Kidney (tissue), 14 donors: ENCODE measurements around the gene B3GALT6. TPM values are rescaled to one million over a fixed set of nuclear protein-coding genes. Genes with fewer than 3 reads are reported as not detected.

ENCODE experiments used
- DNase-seq, 5 donors: peaks; one replicate each; pipeline ENCODE4 v3.0.0-alpha.2; 2013 to 2020
- FAIRE-seq: peaks from 2 replicates; lab custom pipeline; 2012; peaks lifted over from hg19 to GRCh38; lab: Jason Lieb, UNC
- H3K27ac ChIP-seq, 2 donors: one replicate each; pipeline ENCODE4 v1.7.0; 2013; ENCODE audit warnings: low read depth in 2 of 2, low read length in 2 of 2, inconsistent platforms in 1 of 2
- H3K27me3 ChIP-seq: one replicate; pipeline ENCODE4 v1.7.1; 2013; ENCODE audit warnings: low read length, inconsistent platforms; ENCODE audit not compliant: control insufficient read depth, insufficient read depth
- H3K36me3 ChIP-seq, 3 donors: one replicate each; pipeline versions ENCODE4 v1.7.0 to v1.7.1; 2013; ENCODE audit warnings: low read length in 3 of 3, control low read depth in 1 of 3, inconsistent platforms in 1 of 3; ENCODE audit not compliant: insufficient read depth in 3 of 3, control insufficient read depth in 2 of 3
- H3K4me1 ChIP-seq, 3 donors: one replicate each; pipeline versions ENCODE4 v1.7.0 to v1.7.1; 2013; ENCODE audit warnings: low read length in 3 of 3, inconsistent platforms in 1 of 3, low read depth in 1 of 3; ENCODE audit not compliant: control insufficient read depth in 2 of 3, insufficient read depth in 2 of 3
- H3K4me3 ChIP-seq, 3 donors: one replicate each; pipeline versions ENCODE4 v1.7.0 to v1.8.1; 2013; ENCODE audit warnings: low read length in 3 of 3, control low read depth in 1 of 3, inconsistent platforms in 1 of 3
- H3K9ac ChIP-seq, 3 donors: one replicate each; pipeline versions ENCODE4 v1.7.0 to v1.7.1; 2013; ENCODE audit warnings: low read length in 3 of 3, control low read depth in 1 of 3, inconsistent platforms in 1 of 3
- H3K9me3 ChIP-seq, 3 donors: one replicate each; pipeline versions ENCODE4 v1.7.0 to v1.7.1; 2013; ENCODE audit warnings: low read length in 3 of 3, control low read depth in 1 of 3, inconsistent platforms in 1 of 3; ENCODE audit not compliant: control insufficient read depth in 2 of 3, insufficient read depth in 1 of 3
- CTCF ChIP-seq: IDR thresholded peaks from 3 replicates; pipeline ENCODE4 v1.5.1; 2012; ENCODE audit warnings: mild to moderate bottlenecking, moderate library complexity, borderline replicate concordance; ENCODE audit not compliant: insufficient read depth; ENCODE audit errors: extremely low read depth
- intact Hi-C: fragments of 100-400 bp; cut with DNase I; formaldehyde crosslinking; loops from one replicate; pipeline ENCODE4 v1.11.1; 2022
- polyA plus RNA-seq: library from polyadenylated mRNA; stranded (reverse); fragments of 350-450 nt; fragmentation: Illumina TruSeq; extraction: RNeasy Lipid Tissue Mini Kit (QIAGEN cat#74804); gene quantifications from one replicate; pipeline ENCODE4 v1.2.3, GENCODE V29; 2014; ENCODE audit warnings: low read depth, low replicate concordance; ENCODE audit not compliant: insufficient read depth
- total RNA-seq: library from RNA; stranded (reverse); fragmentation: NEBNext Ultra II Directional; extraction: Animal tissue kit (Norgen Biotek cat#: 25700); gene quantifications from one replicate; pipeline ENCODE4 v1.2.1, GENCODE V29; 2021
- donor health status: control.
- donor health status: control.
- donor health status: control.
- donor health status: control.
- donor health status: control.
- donor health status: DM: yes; HTN: yes; CAD: no.
- donor health status: Normal renal cell carcinoma (clear cell type).

Gene B3GALT6
- total and polyA plus RNA-seq, 2 donors from 2014 or later = 13.7 to 20.3 TPM

DNA sequence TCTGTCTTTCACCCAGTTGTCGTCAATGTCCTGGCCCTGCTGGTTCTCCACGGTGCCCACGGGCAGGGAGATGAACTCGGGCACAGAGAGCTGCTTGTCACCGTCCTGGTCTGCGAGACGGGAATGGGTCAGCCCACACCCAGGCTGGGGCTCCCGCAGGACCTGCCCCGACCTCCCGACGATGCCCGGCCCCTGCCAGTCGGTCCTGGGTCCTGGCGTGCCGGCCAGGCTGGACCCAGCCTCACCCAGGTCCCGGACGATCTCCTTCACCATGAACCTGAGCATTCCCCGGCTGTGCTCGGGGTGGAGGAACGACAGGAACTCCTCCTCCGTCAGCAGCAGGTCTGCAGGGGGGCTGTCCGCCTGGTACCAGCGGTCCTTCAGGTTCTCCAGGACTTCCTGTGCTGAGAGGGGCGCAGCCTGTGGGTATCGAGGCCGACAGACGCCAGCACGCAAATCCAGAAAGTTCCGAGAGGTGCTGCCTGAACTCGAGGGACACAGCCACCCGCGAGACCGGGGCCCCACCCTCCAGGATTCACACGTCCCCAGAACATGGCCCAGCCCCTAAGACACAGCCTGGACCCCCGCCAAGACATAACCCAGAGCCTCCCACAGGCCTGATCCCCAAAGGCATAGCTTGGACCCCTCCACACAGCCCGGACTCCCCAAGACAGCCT, 13.4 kb upstream of the B3GALT6 start:
- no peaks in the 10 kb centered on the region for H3K27me3 ChIP-seq
- FAIRE-seq (no peak), DNase-seq (no peak)
- no peak overlapping the region for H3K9ac ChIP-seq
- no peaks in the 10 kb centered on the region for H3K9me3 ChIP-seq
- intact Hi-C loops = no loop called here
- H3K36me3 ChIP-seq = peaks cover 4 to 20% (median 14%) of the 10 kb centered on the region in 3 donors
- no peak for TF ChIP-seq CTCF
- H3K4me3 ChIP-seq = no peak overlapping the region
- H3K27ac ChIP-seq = no peak overlapping the region
- peaks cover 0 to 2% (median 0%) of the 10 kb centered on the region in 3 donors for H3K4me1 ChIP-seq

GRCh38 chr1:1219341-1219740, 12.7 kb upstream of the B3GALT6 start:
- H3K27me3 ChIP-seq = no peaks in the 10 kb centered on the region
- no peak for TF ChIP-seq CTCF
- peaks cover 0 to 2% (median 0%) of the 10 kb centered on the region in 3 donors for H3K4me1 ChIP-seq
- no peak for DNase-seq
- intact Hi-C loops = no loop called here
- H3K9me3 ChIP-seq = no peaks in the 10 kb centered on the region
- H3K4me3 ChIP-seq = no peak overlapping the region
- peaks cover 4 to 20% (median 14%) of the 10 kb centered on the region in 3 donors for H3K36me3 ChIP-seq
- no peak overlapping the region for H3K27ac ChIP-seq
- no peak overlapping the region for H3K9ac ChIP-seq
- FAIRE-seq = no peak

DNA sequence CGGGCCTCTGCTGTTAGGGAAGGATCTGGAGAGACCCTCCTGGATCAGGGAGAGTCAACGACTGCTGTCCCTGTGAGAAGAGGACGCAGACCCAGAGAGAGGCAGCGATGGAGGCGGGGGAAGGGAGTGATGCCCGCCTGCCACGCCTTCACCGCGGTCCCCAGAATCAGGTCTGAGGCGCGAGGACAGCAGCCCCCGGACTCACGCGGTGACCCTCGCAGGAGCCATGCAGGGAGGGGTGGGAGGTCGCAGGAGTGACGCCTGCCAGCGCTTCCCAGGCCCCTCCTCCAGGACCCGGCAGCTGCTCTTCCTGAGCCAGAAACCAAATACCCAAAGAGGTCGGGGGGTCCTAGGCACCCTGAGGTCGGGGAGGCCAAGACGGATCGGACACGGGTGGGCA, 11.8 kb upstream of the B3GALT6 start:
- Histone ChIP-seq H3K36me3 (peaks cover 4 to 28% (median 17%) of the 10 kb centered on the region in 3 donors), H3K9ac (no peak overlapping the region), H3K27ac (no peak overlapping the region), H3K4me3 (no peak overlapping the region), H3K4me1 (no peaks in the 10 kb centered on the region), H3K27me3 (no peaks in the 10 kb centered on the region), H3K9me3 (no peaks in the 10 kb centered on the region)
- DNase-seq (no peak), FAIRE-seq (no peak)
- intact Hi-C loops = no loop called here
- no peak for TF ChIP-seq CTCF
